ENCODE data around the gene CTSA. TPM values are rescaled to one million over a fixed set of nuclear protein-coding genes. Genes with fewer than 3 reads are reported as not detected.

The CTSA gene
- total and polyA plus RNA-seq, 9 of the 15 experiments (the other 6 are each of a cell fraction or from before 2014, with no cell fraction given) = 8.8 to 61.7 (median 28.3) TPM

GRCh38 chr20:45890985-45891983 lies at the start of gene CTSA, which contains the start of gene NEURL2 (continued):
- TF ChIP-seq NR2C1 (IDR thresholded peaks at IDR 0.05) (peak; percentile 72), NR2C1 (tag; IDR thresholded peaks at IDR 0.05) (peak; percentile 76), TEAD2 (tag; IDR thresholded peaks at IDR 0.05) (no peak), DMBX1 (CRISPR knock-in tag; IDR thresholded peaks at IDR 0.05; ENCODE audit: borderline replicate concordance) (peak; percentile 59; the same call in 1 of the 2 replicates), AFF1 (IDR thresholded peaks at IDR 0.05; ENCODE audit: low read depth in 1 of 2, partially characterized antibody in 2 of 2) (peak in 1 of 2 experiments; percentile 85), NBN (IDR thresholded peaks at IDR 0.05; ENCODE audit: low read depth) (0 out of 2 replicates have a peak, but pooled peaks have one; percentile 49), DIDO1 (tag; IDR thresholded peaks at IDR 0.05; ENCODE audit: low read depth) (peak; percentile 78), ZNF592 (IDR thresholded peaks at IDR 0.05) (peak; percentile 75), MLLT1 (IDR thresholded peaks at IDR 0.05) (peak in 1 of 2 experiments; percentile 42; a peak in 2 of 4 replicates), ETV1 (tag; conservative IDR thresholded peaks at IDR 0.05; ENCODE audit: low read depth) (peak; percentile 39; the same call in 1 of the 2 replicates), HCFC1 (IDR thresholded peaks at IDR 0.05; ENCODE audit: low read depth, low read length) (peak; percentile 74), TCFL5 (CRISPR knock-in tag; conservative IDR thresholded peaks at IDR 0.05) (no peak), SOX6 (IDR thresholded peaks at IDR 0.05) (peak; percentile 55), STAT5A (IDR thresholded peaks at IDR 0.05; ENCODE audit: borderline replicate concordance, low read length) (peak; percentile 9; the same call in 1 of the 2 replicates), CXXC5 (CRISPR knock-in tag; IDR thresholded peaks at IDR 0.05) (peak; percentile 76), FOXK2 (conservative IDR thresholded peaks at IDR 0.05 in 1 of 2, IDR thresholded peaks at IDR 0.05 in 1 of 2; ENCODE audit: low read depth in 2 of 2) (peak; percentile 85 to 93), RBFOX2 (IDR thresholded peaks at IDR 0.05; ENCODE audit: low read depth, low read length) (peak; percentile 89)

Measured in K562 (cell line).